HEK293 (cell line): Measurements from ENCODE around the gene GBGT1.

Source experiments
- HOXA7 ChIP-seq: sonication (generic); formaldehyde crosslinking; IDR thresholded peaks from 2 replicates; pipeline ENCODE4 v1.8.1; 2022; ENCODE audit warnings: missing genetic modification reagents, borderline replicate concordance
- KLF10 ChIP-seq: fragments of 450-650 bp; IDR thresholded peaks from 2 replicates; pipeline ENCODE4 v1.5.1; 2018; ENCODE audit warnings: missing biosample characterization, mild to moderate bottlenecking, missing genetic modification characterization
- PATZ1 ChIP-seq: fragments of 450-650 bp; formaldehyde crosslinking; IDR thresholded peaks from 2 replicates; pipeline ENCODE4 v1.5.1; 2016; ENCODE audit warnings: missing biosample characterization, missing genetic modification characterization
- ZNF548 ChIP-seq: fragments of 450-650 bp; formaldehyde crosslinking; IDR thresholded peaks from 2 replicates; pipeline ENCODE4 v1.5.1; 2016; ENCODE audit warnings: missing biosample characterization, missing genetic modification characterization
- TF ChIP-seq, protein P1 (sequence below): fragments of 450-650 bp; formaldehyde crosslinking; IDR thresholded peaks from 2 replicates; pipeline ENCODE4 v1.5.1; 2016; ENCODE audit warnings: missing biosample characterization, missing genetic modification characterization

- TF ChIP-seq, protein P1, sequence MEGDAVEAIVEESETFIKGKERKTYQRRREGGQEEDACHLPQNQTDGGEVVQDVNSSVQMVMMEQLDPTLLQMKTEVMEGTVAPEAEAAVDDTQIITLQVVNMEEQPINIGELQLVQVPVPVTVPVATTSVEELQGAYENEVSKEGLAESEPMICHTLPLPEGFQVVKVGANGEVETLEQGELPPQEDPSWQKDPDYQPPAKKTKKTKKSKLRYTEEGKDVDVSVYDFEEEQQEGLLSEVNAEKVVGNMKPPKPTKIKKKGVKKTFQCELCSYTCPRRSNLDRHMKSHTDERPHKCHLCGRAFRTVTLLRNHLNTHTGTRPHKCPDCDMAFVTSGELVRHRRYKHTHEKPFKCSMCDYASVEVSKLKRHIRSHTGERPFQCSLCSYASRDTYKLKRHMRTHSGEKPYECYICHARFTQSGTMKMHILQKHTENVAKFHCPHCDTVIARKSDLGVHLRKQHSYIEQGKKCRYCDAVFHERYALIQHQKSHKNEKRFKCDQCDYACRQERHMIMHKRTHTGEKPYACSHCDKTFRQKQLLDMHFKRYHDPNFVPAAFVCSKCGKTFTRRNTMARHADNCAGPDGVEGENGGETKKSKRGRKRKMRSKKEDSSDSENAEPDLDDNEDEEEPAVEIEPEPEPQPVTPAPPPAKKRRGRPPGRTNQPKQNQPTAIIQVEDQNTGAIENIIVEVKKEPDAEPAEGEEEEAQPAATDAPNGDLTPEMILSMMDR: no peak
- TF ChIP-seq KLF10 (tag by site-specific recombination) (no peak), PATZ1 (tag by site-specific recombination) (no peak), HOXA7 (CRISPR knock-in tag) (no peak), ZNF548 (tag by site-specific recombination) (no peak)
Measured at GRCh38 chr9:133170716-133171115, 7.0 kb upstream of the GBGT1 start.
